ENCODE results near the gene RHBDD1. TPM values are rescaled to one million over a fixed set of nuclear protein-coding genes. Genes with fewer than 3 reads are reported as not detected.

The RHBDD1 gene
- total and polyA plus RNA-seq, 2 donors (not counting 1 experiment from before 2014, with no cell fraction given): 21.2 to 128 TPM

DNA sequence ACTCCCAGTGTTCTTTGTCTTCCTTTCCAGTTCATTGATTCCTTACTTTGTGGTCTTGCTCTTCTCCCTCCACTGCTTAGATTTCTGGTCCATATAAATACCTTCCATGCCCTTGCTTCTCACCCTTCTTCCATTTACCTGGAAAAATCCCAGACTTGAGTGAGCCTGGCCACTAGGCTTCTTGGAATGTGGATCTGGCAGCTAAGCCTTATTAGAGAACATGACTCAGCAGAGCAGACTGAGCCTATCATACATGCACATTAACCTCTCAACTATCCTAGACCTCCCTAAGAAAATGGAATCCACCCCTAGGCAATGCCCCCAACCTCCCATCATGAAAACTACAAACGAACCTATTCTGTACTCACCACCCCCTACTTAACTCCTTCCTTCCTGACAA lies 127.7 kb downstream of the RHBDD1 start:
- no peak for DNase-seq
- ChIA-PET POLR2A (no interaction called here), CTCF (no interaction called here)
- no peak overlapping the region for H2AFZ ChIP-seq (ENCODE audit: insufficient read depth, low read depth, low read length, poor library complexity, severe bottlenecking)
- no peak overlapping the region for H3K27ac ChIP-seq (ENCODE audit: low read length in 2 of 2)
- no peak overlapping the region for H3K9ac ChIP-seq (ENCODE audit: low read length)
- no peak overlapping the region for H3K4me2 ChIP-seq (replicated peaks; ENCODE audit: low read depth, low read length, poor library complexity, severe bottlenecking)
- H3K9me3 Mint-ChIP-seq (ENCODE audit: insufficient read depth): peaks cover 3% of the 10 kb centered on the region
- no peaks in the 10 kb centered on the region for H3K27me3 ChIP-seq (replicated peaks in 1 of 4; ENCODE audit: control extremely low read depth in 1 of 4, control insufficient read depth in 3 of 4, insufficient read depth in 4 of 4, low read length in 3 of 4)
- peaks cover 3% of the 10 kb centered on the region for H3K4me1 Mint-ChIP-seq
- TF ChIP-seq EZH2 (IDR thresholded peaks at IDR 0.05; ENCODE audit: borderline replicate concordance, insufficient read depth, low read depth, low read length, poor library complexity, severe bottlenecking) (no peak), CTCF (IDR thresholded peaks at IDR 0.05) (no peak)
- peaks cover 5% of the 10 kb centered on the region for H3K79me2 ChIP-seq (ENCODE audit: control insufficient read depth, insufficient read depth, low read length)
- peaks cover 0 to 4% of the 10 kb centered on the region in 2 experiments for H3K36me3 ChIP-seq (replicated peaks in 1 of 2; ENCODE audit: control extremely low read depth in 1 of 2, control insufficient read depth in 1 of 2, extremely low read depth in 1 of 2, insufficient read depth in 2 of 2, low read length in 1 of 2)
- intact Hi-C loops (cut with micrococcal nuclease): no loop called here
- no peak overlapping the region for H3K27ac Mint-ChIP-seq
- WGBS (ENCODE audit: insufficient coverage): 80% methylated on average over 1 of the region's 1 CpG
- no peak overlapping the region for H3K4me3 Mint-ChIP-seq
- no peak for ATAC-seq (ENCODE audit: low read depth)
- no peaks in the 10 kb centered on the region for H3K27me3 Mint-ChIP-seq
- no peak overlapping the region for H3K4me3 ChIP-seq (ENCODE audit: control extremely low read depth in 1 of 5, extremely low read depth in 1 of 5, insufficient read depth in 1 of 5, low read depth in 2 of 5, low read length in 4 of 5)
- no peaks in the 10 kb centered on the region for H4K20me1 ChIP-seq (ENCODE audit: control insufficient read depth, insufficient read depth, low read length, poor library complexity, severe bottlenecking)
- H3K4me1 ChIP-seq (ENCODE audit: control insufficient read depth in 2 of 2, insufficient read depth in 2 of 2, low read length in 2 of 2): no peaks in the 10 kb centered on the region
- H3K9me3 ChIP-seq (ENCODE audit: control extremely low read depth in 1 of 3, control insufficient read depth in 2 of 3, insufficient read depth in 1 of 3, low read length in 2 of 3): peaks cover 0 to 6% (median 2%) of the 10 kb centered on the region in 3 donors

DNA sequence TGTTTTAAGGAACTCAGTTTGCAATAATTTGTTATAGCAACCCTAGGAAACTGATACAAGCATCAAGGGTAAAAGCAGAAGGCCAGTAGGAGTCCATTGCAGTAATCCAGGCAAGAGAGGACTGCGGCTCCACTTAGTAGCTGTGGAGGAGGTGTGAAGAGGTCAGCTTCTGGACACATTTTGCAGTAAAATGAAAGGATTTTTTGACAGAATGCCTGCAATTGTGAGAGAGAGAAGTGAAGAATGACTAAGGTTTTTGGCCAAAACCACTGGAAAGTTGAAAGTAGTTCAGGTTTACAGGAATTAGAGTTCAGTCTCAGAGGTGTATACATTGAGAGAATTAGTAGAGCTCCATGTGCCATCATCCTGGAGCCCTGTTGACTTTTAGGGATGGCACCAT lies 129.5 kb downstream of the RHBDD1 start:
- H3K4me3 Mint-ChIP-seq: no peak overlapping the region
- H3K79me2 ChIP-seq (ENCODE audit: control insufficient read depth, insufficient read depth, low read length): peaks cover 10% of the 10 kb centered on the region
- H3K4me2 ChIP-seq (replicated peaks; ENCODE audit: low read depth, low read length, poor library complexity, severe bottlenecking): no peak overlapping the region
- POLR2A ChIA-PET: no interaction called here
- no peak overlapping the region for H3K4me3 ChIP-seq (ENCODE audit: control extremely low read depth in 1 of 5, extremely low read depth in 1 of 5, insufficient read depth in 1 of 5, low read depth in 2 of 5, low read length in 4 of 5)
- no peaks in the 10 kb centered on the region for H3K27me3 ChIP-seq (replicated peaks in 1 of 4; ENCODE audit: control extremely low read depth in 1 of 4, control insufficient read depth in 3 of 4, insufficient read depth in 4 of 4, low read length in 3 of 4)
- peaks cover 11 to 12% of the 10 kb centered on the region in 2 donors for H3K4me1 ChIP-seq (ENCODE audit: control insufficient read depth in 2 of 2, insufficient read depth in 2 of 2, low read length in 2 of 2)
- H3K27ac ChIP-seq (ENCODE audit: low read length in 2 of 2): no peak overlapping the region
- no peak overlapping the region for H3K9ac ChIP-seq (ENCODE audit: low read length)
- CTCF ChIA-PET: no interaction called here
- peaks cover 0 to 4% of the 10 kb centered on the region in 2 experiments for H3K36me3 ChIP-seq (replicated peaks in 1 of 2; ENCODE audit: control extremely low read depth in 1 of 2, control insufficient read depth in 1 of 2, extremely low read depth in 1 of 2, insufficient read depth in 2 of 2, low read length in 1 of 2)
- no peak overlapping the region for H2AFZ ChIP-seq (ENCODE audit: insufficient read depth, low read depth, low read length, poor library complexity, severe bottlenecking)
- no peaks in the 10 kb centered on the region for H4K20me1 ChIP-seq (ENCODE audit: control insufficient read depth, insufficient read depth, low read length, poor library complexity, severe bottlenecking)
- no peaks in the 10 kb centered on the region for H3K9me3 ChIP-seq (ENCODE audit: control extremely low read depth in 1 of 3, control insufficient read depth in 2 of 3, insufficient read depth in 1 of 3, low read length in 2 of 3)
- WGBS (ENCODE audit: insufficient coverage): 100% methylated on average over 1 of the region's 1 CpG
- peaks cover 17% of the 10 kb centered on the region for H3K4me1 Mint-ChIP-seq
- intact Hi-C loops (cut with micrococcal nuclease): no loop called here
- no peaks in the 10 kb centered on the region for H3K27me3 Mint-ChIP-seq
- ATAC-seq (ENCODE audit: low read depth) (no peak), DNase-seq (no peak)
- TF ChIP-seq CTCF (IDR thresholded peaks at IDR 0.05) (no peak), EZH2 (IDR thresholded peaks at IDR 0.05; ENCODE audit: borderline replicate concordance, insufficient read depth, low read depth, low read length, poor library complexity, severe bottlenecking) (no peak)
- no peaks in the 10 kb centered on the region for H3K9me3 Mint-ChIP-seq (ENCODE audit: insufficient read depth)
- H3K27ac Mint-ChIP-seq: no peak overlapping the region
